Epithelial cell of esophagus (primary cell): ENCODE measurements around the gene STON1.
A peak's percentile ranks its signal among the peaks of the same experiment; 100 is the strongest.

ENCODE experiments used
- DNase-seq: peaks from one replicate; pipeline ENCODE4 v3.0.0; 2010; ENCODE audit warnings: low read depth
- H3K4me3 ChIP-seq: 2 replicates; pipeline ENCODE4 v1.5.1; 2011; ENCODE audit warnings: mild to moderate bottlenecking, low read length, control low read depth
- TF ChIP-seq, protein P1 (sequence below): IDR thresholded peaks from 2 replicates; pipeline ENCODE4 v1.5.1; 2011; ENCODE audit warnings: low read depth, mild to moderate bottlenecking, low read length, control low read depth, inconsistent platforms; ENCODE audit not compliant: insufficient read depth; ENCODE audit errors: missing control alignments

Gene STON1

DNA sequence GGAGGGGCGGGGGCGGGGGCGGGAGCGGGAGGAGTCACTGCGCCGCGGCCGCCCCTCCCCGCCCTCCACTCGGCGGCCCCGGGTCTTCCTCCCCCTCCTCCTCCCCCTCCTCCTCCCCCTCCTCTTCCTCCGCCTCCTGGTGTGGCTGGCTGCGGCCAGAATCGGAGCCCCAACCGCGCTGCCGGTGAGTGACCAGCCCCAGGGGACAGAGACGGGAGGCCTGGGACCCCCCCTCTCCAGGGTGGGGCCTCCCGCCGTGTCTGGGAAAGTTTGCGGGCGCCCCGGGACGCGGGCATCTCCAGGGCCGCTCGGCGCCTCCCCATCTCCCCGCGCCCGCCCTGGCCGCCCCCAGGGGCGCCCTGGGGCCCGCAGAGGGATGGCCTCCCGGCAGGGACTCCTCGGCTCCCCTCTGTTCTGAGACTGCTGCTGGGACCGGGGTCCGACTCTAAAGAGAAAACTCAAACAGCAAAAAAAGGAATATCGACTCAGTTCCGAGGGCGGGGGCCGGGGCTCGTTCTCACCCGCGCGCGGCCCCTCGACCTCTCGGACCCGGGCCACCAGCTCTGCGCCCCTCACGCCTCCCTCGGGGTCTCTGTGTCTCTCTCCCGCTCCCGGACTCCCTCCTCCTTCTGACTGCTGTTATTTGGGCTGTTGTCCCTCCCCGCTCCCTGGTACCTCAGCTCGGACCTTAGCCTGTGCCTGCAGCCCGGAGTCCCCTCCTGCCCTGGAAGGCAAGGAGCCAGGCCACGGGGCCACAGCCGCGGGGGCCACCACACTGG is at the start of gene STON1:
Gene STON1 (plus strand): TSS at position 122 of the 779 bp plus-strand sequence. CDS start 50,480 bp downstream, outside the sequence.
- DNase-seq: peak; percentile 24
- H3K4me3 ChIP-seq: peak within 1 kb of the TSS; percentile 41
- TF ChIP-seq, protein P1, sequence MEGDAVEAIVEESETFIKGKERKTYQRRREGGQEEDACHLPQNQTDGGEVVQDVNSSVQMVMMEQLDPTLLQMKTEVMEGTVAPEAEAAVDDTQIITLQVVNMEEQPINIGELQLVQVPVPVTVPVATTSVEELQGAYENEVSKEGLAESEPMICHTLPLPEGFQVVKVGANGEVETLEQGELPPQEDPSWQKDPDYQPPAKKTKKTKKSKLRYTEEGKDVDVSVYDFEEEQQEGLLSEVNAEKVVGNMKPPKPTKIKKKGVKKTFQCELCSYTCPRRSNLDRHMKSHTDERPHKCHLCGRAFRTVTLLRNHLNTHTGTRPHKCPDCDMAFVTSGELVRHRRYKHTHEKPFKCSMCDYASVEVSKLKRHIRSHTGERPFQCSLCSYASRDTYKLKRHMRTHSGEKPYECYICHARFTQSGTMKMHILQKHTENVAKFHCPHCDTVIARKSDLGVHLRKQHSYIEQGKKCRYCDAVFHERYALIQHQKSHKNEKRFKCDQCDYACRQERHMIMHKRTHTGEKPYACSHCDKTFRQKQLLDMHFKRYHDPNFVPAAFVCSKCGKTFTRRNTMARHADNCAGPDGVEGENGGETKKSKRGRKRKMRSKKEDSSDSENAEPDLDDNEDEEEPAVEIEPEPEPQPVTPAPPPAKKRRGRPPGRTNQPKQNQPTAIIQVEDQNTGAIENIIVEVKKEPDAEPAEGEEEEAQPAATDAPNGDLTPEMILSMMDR: no peak

DNA sequence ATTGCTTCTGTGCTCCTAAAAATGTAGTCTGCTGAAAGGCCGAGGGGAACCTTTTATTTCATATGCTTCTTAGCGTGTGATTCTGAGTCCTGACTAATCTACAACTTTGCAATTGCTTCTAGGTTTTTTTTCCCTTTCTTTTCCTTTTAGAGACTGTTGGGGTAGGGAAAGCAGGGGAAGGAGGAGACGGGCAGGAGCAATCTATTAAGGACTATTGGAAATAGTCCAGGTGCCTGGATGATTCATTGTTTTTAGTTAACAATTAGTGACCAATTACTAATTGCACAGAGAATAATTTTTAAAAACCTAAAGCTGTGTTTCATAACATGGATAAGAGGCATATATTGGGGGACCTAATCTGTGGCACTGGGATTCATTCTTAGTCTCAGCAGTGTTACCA is 49.4 kb upstream of the STON1 start:
- no peak for DNase-seq
- no peak overlapping the region for H3K4me3 ChIP-seq
- TF ChIP-seq, protein P1: no peak

GRCh38 chr2:48482313-48482712 is 47.6 kb upstream of the STON1 start:
- TF ChIP-seq, protein P1: no peak
- DNase-seq: no peak
- no peak overlapping the region for H3K4me3 ChIP-seq

DNA sequence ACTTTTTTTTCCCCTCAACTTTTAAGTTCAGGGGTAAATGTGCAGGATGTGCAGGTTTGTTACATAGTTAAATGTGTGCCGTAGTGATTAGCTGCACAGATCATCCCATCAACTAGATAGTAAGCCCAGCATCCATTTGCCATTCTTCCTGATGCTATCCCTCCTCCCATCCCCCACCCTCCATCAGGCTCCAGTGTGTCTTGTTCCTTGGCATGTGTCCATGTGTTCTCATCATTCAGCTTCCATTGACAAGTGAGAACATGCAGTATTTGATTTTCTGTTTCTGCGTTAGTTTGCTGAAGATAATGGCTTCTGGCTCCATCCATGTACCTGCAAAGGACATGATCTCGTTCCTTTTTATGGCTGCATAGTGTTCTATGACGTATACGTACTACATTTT is 47.2 kb upstream of the STON1 start:
- TF ChIP-seq, protein P1: no peak

DNA sequence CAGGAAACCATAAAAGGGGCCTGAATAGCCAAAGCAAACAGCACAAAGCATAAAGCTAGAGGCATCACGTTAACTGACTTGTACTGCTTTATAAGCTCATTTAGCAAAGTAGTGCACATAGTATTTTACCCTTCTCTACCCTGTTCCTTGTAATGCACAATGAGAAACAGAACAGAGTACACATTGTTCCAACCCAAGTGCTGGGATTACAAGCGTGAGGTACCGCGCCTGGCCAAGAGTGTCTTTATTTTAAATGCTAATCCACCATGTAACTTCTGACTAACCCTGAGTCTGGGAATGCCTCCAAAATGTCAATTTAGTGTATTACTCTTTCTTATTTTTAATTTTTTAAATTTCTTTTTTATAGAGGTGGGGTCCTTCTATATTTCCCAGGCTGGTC is 46.4 kb upstream of the STON1 start:
- TF ChIP-seq, protein P1: no peak
- DNase-seq: no peak
- H3K4me3 ChIP-seq: no peak overlapping the region

More for the DNA sequence above, 47.2 kb upstream of the STON1 start:
- peak; percentile 88 for DNase-seq
- no peak overlapping the region for H3K4me3 ChIP-seq

DNA sequence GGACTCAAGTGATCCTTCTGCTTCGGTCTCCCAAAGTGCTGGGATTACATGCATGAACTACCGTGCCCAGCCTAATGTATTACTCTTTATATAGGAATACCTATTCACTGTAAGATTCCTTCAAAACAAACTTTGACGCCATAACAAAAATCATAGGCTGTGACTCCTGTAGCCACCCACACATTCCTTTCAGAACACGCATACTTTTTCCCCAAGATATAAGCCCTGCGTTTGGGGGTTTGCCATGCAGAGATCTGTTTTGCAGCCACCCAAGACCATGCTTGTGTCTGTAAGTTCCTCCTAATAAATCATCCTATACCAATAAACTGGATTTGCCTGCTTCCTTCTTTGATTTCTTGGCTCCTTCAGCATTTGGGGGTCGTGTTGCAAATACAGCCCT is 46.0 kb upstream of the STON1 start:
- TF ChIP-seq, protein P1: no peak
- peak; percentile 35 for DNase-seq
- H3K4me3 ChIP-seq: no peak overlapping the region

- no peak for DNase-seq
- H3K4me3 ChIP-seq: no peak overlapping the region
- TF ChIP-seq, protein P1: no peak
These were observed 41.4 kb upstream of the STON1 start for GRCh38 chr2:48488545-48488944.
